A549 (cell line): ENCODE data around the gene FCER1G. TPM values are rescaled to one million over a fixed set of nuclear protein-coding genes. Genes with fewer than 3 reads are reported as not detected.

Experiments used
- ATAC-seq, 2 experiments: fragments of 200-7000 bp in 1 of 2; fragments of >200 bp in 1 of 2; cut with Nextera tagmentation in 1 of 2; cut with Tn5 transposase in 1 of 2; 3 replicates each; pipeline versions ENCODE4 v1.8.0 to v1.9.1; 2018 to 2020; ENCODE audit warnings: mild to moderate bottlenecking in 1 of 2, moderate library complexity in 1 of 2
- CTCF ChIA-PET: fragments of 300-600 bp; sonication (Branson Sonifier 250); formaldehyde crosslinking; extraction: SDS; loops from one replicate; lab custom pipeline; 2021; ENCODE audit warnings: antibody characterized with exemption, inconsistent platforms; lab: Yijun Ruan, JAX
- POLR2A ChIA-PET: fragments of 350-600 bp; formaldehyde crosslinking; extraction: SDS; loops from one replicate; lab custom pipeline; 2021; ENCODE audit warnings: antibody characterized with exemption, inconsistent platforms; lab: Yijun Ruan, JAX
- DNase-seq, 2 experiments: peaks; one replicate each; pipeline versions ENCODE4 v3.0.0 to v3.0.0-alpha.2; 2011 to 2016; ENCODE audit warnings: low read depth in 1 of 2, low spot score in 1 of 2
- FAIRE-seq: peaks from 2 replicates; lab custom pipeline; 2011; peaks lifted over from hg19 to GRCh38; lab: Jason Lieb, UNC
- H3K27ac ChIP-seq, 2 experiments: fragments of >200 bp; sonication (Bioruptor Twin); formaldehyde crosslinking; 3 replicates each; pipeline ENCODE4 v1.5.1; 2016 to 2017
- H3K4me1 ChIP-seq: fragments of >200 bp; sonication (Bioruptor Twin); formaldehyde crosslinking; 3 replicates; pipeline ENCODE4 v1.6.1; 2016
- H3K4me2 ChIP-seq: fragments of >200 bp; sonication (Bioruptor Twin); formaldehyde crosslinking; 3 replicates; pipeline ENCODE4 v1.6.1; 2016
- H3K4me3 ChIP-seq: fragments of >200 bp; sonication (Bioruptor Twin); formaldehyde crosslinking; 3 replicates; pipeline ENCODE4 v1.5.1; 2016
- H3K9me3 ChIP-seq: fragments of >200 bp; sonication (Bioruptor Twin); formaldehyde crosslinking; 3 replicates; pipeline ENCODE4 v1.6.1; 2016
- CBX8 ChIP-seq: fragments of 200-600 bp; sonication (generic); IDR thresholded peaks from 2 replicates; pipeline ENCODE4 v1.6.1; 2016
- CEBPB ChIP-seq, 2 experiments: fragments of >200 bp in 1 of 2; sonication (Bioruptor Twin) in 1 of 2; formaldehyde crosslinking in 1 of 2; IDR thresholded peaks; 2 replicates each; pipeline ENCODE4 v1.6.1; 2012 to 2016
- CHD4 ChIP-seq: fragments of 200-600 bp; sonication (generic); IDR thresholded peaks from 2 replicates; pipeline ENCODE4 v1.6.1; 2016; ENCODE audit warnings: antibody characterized with exemption, mild to moderate bottlenecking, borderline replicate concordance
- CTCF ChIP-seq: fragments of >200 bp; sonication (Bioruptor Twin); formaldehyde crosslinking; IDR thresholded peaks from 3 replicates; pipeline ENCODE4 v1.5.1; 2016
- E2F6 ChIP-seq: IDR thresholded peaks from 2 replicates; pipeline ENCODE4 v1.6.1; 2012; ENCODE audit warnings: low read depth, borderline replicate concordance
- EHF ChIP-seq: fragments of 250-450 bp; sonication (Bioruptor Pico); IDR thresholded peaks from 2 replicates; pipeline ENCODE4 v1.5.0; 2020; ENCODE audit warnings: mild to moderate bottlenecking
- FOSB ChIP-seq: fragments of 250-450 bp; sonication (Bioruptor Pico); IDR thresholded peaks from 2 replicates; pipeline ENCODE4 v1.5.0; 2020; ENCODE audit warnings: mild to moderate bottlenecking, moderate library complexity
- FOSL2 ChIP-seq, 2 experiments: fragments of 450-650 bp in 1 of 2; fragments of >200 bp in 1 of 2; sonication (Bioruptor Twin) in 1 of 2; formaldehyde crosslinking; IDR thresholded peaks; 2 replicates each; pipeline versions ENCODE4 v1.5.0 to v1.6.1; 2016 to 2020; ENCODE audit warnings: mild to moderate bottlenecking in 1 of 2, moderate library complexity in 1 of 2
- FOXS1 ChIP-seq: fragments of 250-450 bp; sonication (Bioruptor Pico); IDR thresholded peaks from 2 replicates; pipeline ENCODE4 v1.5.0; 2020; ENCODE audit warnings: mild to moderate bottlenecking, moderate library complexity
- HDAC2 ChIP-seq: fragments of 200-600 bp; sonication (generic); IDR thresholded peaks from 2 replicates; pipeline ENCODE4 v1.6.1; 2016
- HES2 ChIP-seq: fragments of >200 bp; sonication (Bioruptor Twin); formaldehyde crosslinking; IDR thresholded peaks from 2 replicates; pipeline ENCODE4 v1.6.1; 2016
- HEYL ChIP-seq: fragments of 250-450 bp; sonication (Bioruptor Pico); IDR thresholded peaks from 2 replicates; pipeline ENCODE4 v1.8.0; 2021; ENCODE audit warnings: mild to moderate bottlenecking, moderate library complexity
- HOXA7 ChIP-seq: fragments of 250-450 bp; sonication (Bioruptor Pico); IDR thresholded peaks from 2 replicates; pipeline ENCODE4 v1.5.0; 2020; ENCODE audit warnings: mild to moderate bottlenecking, moderate library complexity
- HOXB13 ChIP-seq: fragments of 250-450 bp; sonication (Bioruptor Pico); IDR thresholded peaks from 2 replicates; pipeline ENCODE4 v1.5.0; 2020; ENCODE audit warnings: low read depth, mild to moderate bottlenecking, moderate library complexity
- HOXB5 ChIP-seq: fragments of 250-450 bp; sonication (Bioruptor Pico); IDR thresholded peaks from 2 replicates; pipeline ENCODE4 v1.5.0; 2020; ENCODE audit warnings: mild to moderate bottlenecking, moderate library complexity
- MAFK ChIP-seq: fragments of 450-650 bp; IDR thresholded peaks from 2 replicates; pipeline ENCODE4 v1.6.1; 2014; ENCODE audit not compliant: partially characterized antibody
- MAX ChIP-seq: IDR thresholded peaks from 2 replicates; pipeline ENCODE4 v1.6.1; 2012
- MAZ ChIP-seq: fragments of 150-350 bp; IDR thresholded peaks from 2 replicates; pipeline ENCODE4 v1.6.1; 2014; ENCODE audit warnings: antibody characterized with exemption, low read depth, low read length, borderline replicate concordance
- POLR2A ChIP-seq: IDR thresholded peaks from 2 replicates; pipeline ENCODE4 v1.6.1; 2012; ENCODE audit warnings: mild to moderate bottlenecking, low read length
- POLR2AphosphoS2 ChIP-seq: conservative IDR thresholded peaks from 2 replicates; pipeline ENCODE4 v1.6.1; 2012; ENCODE audit warnings: low read length, improper control_type of control experiment, inconsistent platforms
- RCOR1 ChIP-seq: fragments of 150-350 bp; IDR thresholded peaks from 2 replicates; pipeline ENCODE4 v1.6.1; 2014; ENCODE audit warnings: antibody characterized with exemption, low read length, low read depth
- RNF2 ChIP-seq: fragments of 200-600 bp; sonication (generic); IDR thresholded peaks from 2 replicates; pipeline ENCODE4 v1.6.1; 2016; ENCODE audit warnings: low read depth, mild to moderate bottlenecking, antibody characterized with exemption, moderate library complexity, borderline replicate concordance
- SMC3 ChIP-seq: fragments of >200 bp; sonication (Bioruptor Twin); formaldehyde crosslinking; IDR thresholded peaks from 3 replicates; pipeline ENCODE4 v1.6.1; 2018; ENCODE audit warnings: inconsistent platforms
- ZFP36 ChIP-seq: fragments of 450-650 bp; IDR thresholded peaks from 2 replicates; pipeline ENCODE4 v1.6.1; 2014; ENCODE audit warnings: borderline replicate concordance; ENCODE audit not compliant: partially characterized antibody
- ZNF302 ChIP-seq: fragments of 250-450 bp; sonication (Bioruptor Pico); IDR thresholded peaks from 2 replicates; pipeline ENCODE4 v1.9.0; 2021; ENCODE audit warnings: inconsistent platforms, mild to moderate bottlenecking, moderate library complexity
- WGBS: methylation state at CpG from one replicate; pipeline ENCODE4 v1.1.6; 2017; ENCODE audit errors: missing lambda C conversion rate; 5-methylcytosine and 5-hydroxymethylcytosine counted together
- polyA plus RNA-seq, 4 experiments: library from polyadenylated mRNA; depleted of rRNA in 3 of 4; stranded (reverse); fragments of >200 nt; fragmentation: RNase III in 1 of 4; extraction: RNeasy Plus Mini Kit Qiagen cat#74134 plus additional on column Dnase treatment in 1 of 4; gene quantifications; 2 replicates in 3 of 4; 3 replicates in 1 of 4; pipeline ENCODE4 v1.2.3, GENCODE V29; 2011 to 2017
- TF ChIP-seq, protein P1 (sequence below): fragments of >200 bp; sonication (Bioruptor Twin); formaldehyde crosslinking; IDR thresholded peaks from 3 replicates; pipeline ENCODE4 v1.6.1; 2016
- TF ChIP-seq, protein P2 (sequence below): fragments of 150-350 bp; IDR thresholded peaks from 2 replicates; pipeline ENCODE4 v1.6.1; 2014; ENCODE audit warnings: low read depth, mild to moderate bottlenecking, low read length
- TF ChIP-seq, protein P3 (sequence below): IDR thresholded peaks from 2 replicates; pipeline ENCODE4 v1.6.1; 2012
- TF ChIP-seq, protein P4 (sequence below): fragments of 250-450 bp; sonication (Bioruptor Pico); IDR thresholded peaks from 2 replicates; pipeline ENCODE4 v1.5.0; 2020; ENCODE audit warnings: low read depth, mild to moderate bottlenecking, moderate library complexity

Gene FCER1G
- polyA plus RNA-seq, 2 of the 4 experiments (the other 2 are of a cell fraction), result 0.40 TPM; not detected in 1

GRCh38 chr1:161188381-161188780, 26.7 kb upstream of the FCER1G start (continued):
- no peak for TF ChIP-seq EHF (CRISPR knock-in tag)

DNA sequence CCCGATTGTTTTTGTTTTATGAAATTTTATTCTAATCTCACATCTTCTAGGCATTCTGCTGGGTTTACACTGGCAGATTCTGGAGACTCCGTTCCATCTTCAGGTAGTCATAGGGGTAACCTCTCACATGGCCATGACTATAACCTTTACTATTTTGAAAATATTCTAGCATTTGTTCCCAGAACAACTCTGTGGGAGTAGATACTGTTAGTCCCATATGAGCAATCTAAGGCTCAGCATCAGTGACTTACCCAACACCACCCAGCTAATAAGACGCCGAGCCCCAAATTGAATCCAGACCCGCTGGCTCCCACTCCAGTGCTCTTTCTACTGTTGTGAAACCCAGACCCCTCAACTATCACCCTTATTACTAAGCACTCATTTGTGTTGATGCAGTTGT, 26.1 kb upstream of the FCER1G start:
- FAIRE-seq, result no peak
- 74% methylated on average over 5 of the region's 5 CpGs for WGBS
- no peak overlapping the region for H3K27ac ChIP-seq
- H3K4me2 ChIP-seq, result no peak overlapping the region
- TF ChIP-seq CEBPB (IDR thresholded peaks at IDR 0.05), result no peak
- TF ChIP-seq HOXB13, result no peak
- TF ChIP-seq SMC3, result no peak
- TF ChIP-seq, protein P1, sequence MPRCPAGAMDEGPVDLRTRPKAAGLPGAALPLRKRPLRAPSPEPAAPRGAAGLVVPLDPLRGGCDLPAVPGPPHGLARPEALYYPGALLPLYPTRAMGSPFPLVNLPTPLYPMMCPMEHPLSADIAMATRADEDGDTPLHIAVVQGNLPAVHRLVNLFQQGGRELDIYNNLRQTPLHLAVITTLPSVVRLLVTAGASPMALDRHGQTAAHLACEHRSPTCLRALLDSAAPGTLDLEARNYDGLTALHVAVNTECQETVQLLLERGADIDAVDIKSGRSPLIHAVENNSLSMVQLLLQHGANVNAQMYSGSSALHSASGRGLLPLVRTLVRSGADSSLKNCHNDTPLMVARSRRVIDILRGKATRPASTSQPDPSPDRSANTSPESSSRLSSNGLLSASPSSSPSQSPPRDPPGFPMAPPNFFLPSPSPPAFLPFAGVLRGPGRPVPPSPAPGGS, result no peak
- TF ChIP-seq, protein P2, sequence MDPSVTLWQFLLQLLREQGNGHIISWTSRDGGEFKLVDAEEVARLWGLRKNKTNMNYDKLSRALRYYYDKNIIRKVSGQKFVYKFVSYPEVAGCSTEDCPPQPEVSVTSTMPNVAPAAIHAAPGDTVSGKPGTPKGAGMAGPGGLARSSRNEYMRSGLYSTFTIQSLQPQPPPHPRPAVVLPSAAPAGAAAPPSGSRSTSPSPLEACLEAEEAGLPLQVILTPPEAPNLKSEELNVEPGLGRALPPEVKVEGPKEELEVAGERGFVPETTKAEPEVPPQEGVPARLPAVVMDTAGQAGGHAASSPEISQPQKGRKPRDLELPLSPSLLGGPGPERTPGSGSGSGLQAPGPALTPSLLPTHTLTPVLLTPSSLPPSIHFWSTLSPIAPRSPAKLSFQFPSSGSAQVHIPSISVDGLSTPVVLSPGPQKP, result no peak
- no peak for TF ChIP-seq RCOR1
- no peak for TF ChIP-seq ZFP36
- no peak for TF ChIP-seq FOSB (CRISPR knock-in tag)
- TF ChIP-seq POLR2A, result no peak
- no peak for TF ChIP-seq E2F6
- no peak for TF ChIP-seq HOXB5 (CRISPR knock-in tag)
- TF ChIP-seq POLR2AphosphoS2, result no peak
- TF ChIP-seq, protein P3, sequence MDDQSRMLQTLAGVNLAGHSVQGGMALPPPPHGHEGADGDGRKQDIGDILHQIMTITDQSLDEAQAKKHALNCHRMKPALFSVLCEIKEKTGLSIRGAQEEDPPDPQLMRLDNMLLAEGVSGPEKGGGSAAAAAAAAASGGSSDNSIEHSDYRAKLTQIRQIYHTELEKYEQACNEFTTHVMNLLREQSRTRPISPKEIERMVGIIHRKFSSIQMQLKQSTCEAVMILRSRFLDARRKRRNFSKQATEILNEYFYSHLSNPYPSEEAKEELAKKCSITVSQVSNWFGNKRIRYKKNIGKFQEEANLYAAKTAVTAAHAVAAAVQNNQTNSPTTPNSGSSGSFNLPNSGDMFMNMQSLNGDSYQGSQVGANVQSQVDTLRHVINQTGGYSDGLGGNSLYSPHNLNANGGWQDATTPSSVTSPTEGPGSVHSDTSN, result no peak
- TF ChIP-seq, all 56 proteins: peak for 0
- DNase-seq, result no peak
- ATAC-seq, result no peak
- POLR2A ChIA-PET, result no interaction called here
- no peaks in the 10 kb centered on the region for H3K4me1 ChIP-seq
- CTCF ChIA-PET, result interaction anchor here (6.5 to 7.8 kb wide), 2 partner anchors 15 to 194 kb away, joined by 89 to 93 read pairs; partner anchors contain the start of gene NDUFS2
- no peak overlapping the region for H3K4me3 ChIP-seq
- no peaks in the 10 kb centered on the region for H3K9me3 ChIP-seq

GRCh38 chr1:161190962-161191521, 24.1 kb upstream of the FCER1G start:
- TF ChIP-seq MAZ, result no peak
- TF ChIP-seq HDAC2, result no peak
- TF ChIP-seq MAX, result no peak
- no peak for TF ChIP-seq MAFK
- TF ChIP-seq HOXA7 (CRISPR knock-in tag), result no peak
- TF ChIP-seq FOXS1 (CRISPR knock-in tag), result no peak
- no peak for TF ChIP-seq FOSL2 (IDR thresholded peaks at IDR 0.05)
- no peak for TF ChIP-seq FOSL2 (CRISPR knock-in tag; IDR thresholded peaks at IDR 0.05)
- TF ChIP-seq ZNF302 (CRISPR knock-in tag), result no peak
- no peak for TF ChIP-seq CBX8
- no peak for TF ChIP-seq HES2
- TF ChIP-seq EHF (CRISPR knock-in tag), result no peak
- TF ChIP-seq CHD4, result no peak
- no peak for TF ChIP-seq HOXB5 (CRISPR knock-in tag)
- TF ChIP-seq, protein P4, sequence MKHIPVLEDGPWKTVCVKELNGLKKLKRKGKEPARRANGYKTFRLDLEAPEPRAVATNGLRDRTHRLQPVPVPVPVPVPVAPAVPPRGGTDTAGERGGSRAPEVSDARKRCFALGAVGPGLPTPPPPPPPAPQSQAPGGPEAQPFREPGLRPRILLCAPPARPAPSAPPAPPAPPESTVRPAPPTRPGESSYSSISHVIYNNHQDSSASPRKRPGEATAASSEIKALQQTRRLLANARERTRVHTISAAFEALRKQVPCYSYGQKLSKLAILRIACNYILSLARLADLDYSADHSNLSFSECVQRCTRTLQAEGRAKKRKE (CRISPR knock-in tag), result no peak
- TF ChIP-seq CTCF, result no peak
- TF ChIP-seq HEYL (CRISPR knock-in tag), result no peak
- no peak for TF ChIP-seq RNF2
- Histone ChIP-seq H3K4me1 (no peaks in the 10 kb centered on the region), H3K27ac (no peak overlapping the region), H3K4me2 (no peak overlapping the region), H3K9me3 (no peaks in the 10 kb centered on the region), H3K4me3 (no peak overlapping the region)
- DNase-seq (no peak), ATAC-seq (no peak), FAIRE-seq (no peak)
- ChIA-PET CTCF (interaction anchor here (0.7 to 7.8 kb wide), 21 partner anchors 10 to 198 kb away, joined by 3 to 93 read pairs (median 5); partner anchors contain the start of genes APOA2, B4GALT3, FCER1G and NDUFS2), POLR2A (interaction anchor here (0.7 kb wide), 1 partner anchor 191 kb away, joined by 4 read pairs; no protein-coding TSS in a partner anchor)
- WGBS, result 83% methylated on average over 17 of the region's 22 CpGs
